ENCODE measurements around the gene CAPZB.

DNA sequence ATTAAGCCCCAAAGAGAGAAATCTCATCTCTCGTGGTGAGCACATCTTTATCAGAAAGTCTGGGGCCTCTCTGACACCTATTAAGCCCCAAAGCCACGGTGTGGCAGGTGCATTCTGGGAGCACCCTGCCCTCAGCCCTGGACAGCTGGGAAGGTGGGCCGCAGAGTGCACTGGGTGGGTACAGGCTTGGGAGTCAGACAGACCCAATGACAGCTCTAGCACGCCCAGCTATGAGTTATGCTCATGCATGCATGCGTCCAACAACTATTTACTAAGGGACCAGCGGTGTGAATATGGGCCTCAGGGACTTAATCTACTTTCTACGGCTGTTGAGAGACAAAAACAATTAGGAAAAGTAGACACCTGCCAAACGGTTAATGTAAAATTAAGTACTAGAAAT is 126.6 kb downstream of the CAPZB start:
- TF ChIP-seq MAFK (IDR thresholded peaks at IDR 0.05; ENCODE audit: partially characterized antibody) (no peak), NR3C1 (IDR thresholded peaks at IDR 0.05) (no peak), EP300 (IDR thresholded peaks at IDR 0.05) (no peak), POLR2A (IDR thresholded peaks at IDR 0.05; ENCODE audit: low read length) (no peak)
- TF ChIP-seq, protein P1, sequence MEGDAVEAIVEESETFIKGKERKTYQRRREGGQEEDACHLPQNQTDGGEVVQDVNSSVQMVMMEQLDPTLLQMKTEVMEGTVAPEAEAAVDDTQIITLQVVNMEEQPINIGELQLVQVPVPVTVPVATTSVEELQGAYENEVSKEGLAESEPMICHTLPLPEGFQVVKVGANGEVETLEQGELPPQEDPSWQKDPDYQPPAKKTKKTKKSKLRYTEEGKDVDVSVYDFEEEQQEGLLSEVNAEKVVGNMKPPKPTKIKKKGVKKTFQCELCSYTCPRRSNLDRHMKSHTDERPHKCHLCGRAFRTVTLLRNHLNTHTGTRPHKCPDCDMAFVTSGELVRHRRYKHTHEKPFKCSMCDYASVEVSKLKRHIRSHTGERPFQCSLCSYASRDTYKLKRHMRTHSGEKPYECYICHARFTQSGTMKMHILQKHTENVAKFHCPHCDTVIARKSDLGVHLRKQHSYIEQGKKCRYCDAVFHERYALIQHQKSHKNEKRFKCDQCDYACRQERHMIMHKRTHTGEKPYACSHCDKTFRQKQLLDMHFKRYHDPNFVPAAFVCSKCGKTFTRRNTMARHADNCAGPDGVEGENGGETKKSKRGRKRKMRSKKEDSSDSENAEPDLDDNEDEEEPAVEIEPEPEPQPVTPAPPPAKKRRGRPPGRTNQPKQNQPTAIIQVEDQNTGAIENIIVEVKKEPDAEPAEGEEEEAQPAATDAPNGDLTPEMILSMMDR (IDR thresholded peaks at IDR 0.05): no peak

Data from A549 (cell line).